ENCODE results near the gene PPEF1.

DNA sequence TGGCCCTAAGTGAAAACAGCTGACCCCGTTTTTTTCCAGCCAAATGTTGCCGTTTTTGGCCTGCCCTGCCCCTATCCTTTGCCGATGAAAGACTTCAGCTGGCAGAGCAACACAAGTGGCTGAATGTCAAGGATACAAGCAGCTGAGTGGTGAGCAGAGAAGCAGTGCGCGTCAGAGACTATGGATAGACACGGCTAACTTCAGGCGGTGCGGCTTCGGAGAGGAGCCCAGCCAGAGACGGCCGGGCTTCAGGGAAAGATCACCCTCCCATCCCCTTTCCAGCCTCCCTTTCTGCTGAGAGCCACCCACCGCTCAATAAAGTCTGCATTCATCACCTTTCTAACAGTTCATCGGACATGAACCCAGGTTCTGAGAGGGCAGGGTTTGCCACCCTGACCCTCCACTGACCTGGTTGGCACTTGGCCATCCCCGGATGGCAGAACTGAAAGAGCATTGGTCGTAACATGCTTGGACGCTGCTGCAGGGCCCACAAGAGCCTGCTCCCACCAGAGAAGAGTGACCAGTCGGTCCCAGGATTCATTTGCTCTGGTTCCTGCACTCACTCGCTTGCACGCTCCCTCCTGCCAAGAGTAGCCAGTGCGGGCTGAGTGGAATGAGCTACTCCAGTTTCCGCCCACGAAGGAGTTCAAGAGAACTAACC, 125.8 kb downstream of the PPEF1 start:
- TF ChIP-seq RAD21 (conservative IDR thresholded peaks at IDR 0.05) (no peak), SMC3 (conservative IDR thresholded peaks at IDR 0.05; ENCODE audit: poor library complexity) (no peak)
- TF ChIP-seq, protein P1, sequence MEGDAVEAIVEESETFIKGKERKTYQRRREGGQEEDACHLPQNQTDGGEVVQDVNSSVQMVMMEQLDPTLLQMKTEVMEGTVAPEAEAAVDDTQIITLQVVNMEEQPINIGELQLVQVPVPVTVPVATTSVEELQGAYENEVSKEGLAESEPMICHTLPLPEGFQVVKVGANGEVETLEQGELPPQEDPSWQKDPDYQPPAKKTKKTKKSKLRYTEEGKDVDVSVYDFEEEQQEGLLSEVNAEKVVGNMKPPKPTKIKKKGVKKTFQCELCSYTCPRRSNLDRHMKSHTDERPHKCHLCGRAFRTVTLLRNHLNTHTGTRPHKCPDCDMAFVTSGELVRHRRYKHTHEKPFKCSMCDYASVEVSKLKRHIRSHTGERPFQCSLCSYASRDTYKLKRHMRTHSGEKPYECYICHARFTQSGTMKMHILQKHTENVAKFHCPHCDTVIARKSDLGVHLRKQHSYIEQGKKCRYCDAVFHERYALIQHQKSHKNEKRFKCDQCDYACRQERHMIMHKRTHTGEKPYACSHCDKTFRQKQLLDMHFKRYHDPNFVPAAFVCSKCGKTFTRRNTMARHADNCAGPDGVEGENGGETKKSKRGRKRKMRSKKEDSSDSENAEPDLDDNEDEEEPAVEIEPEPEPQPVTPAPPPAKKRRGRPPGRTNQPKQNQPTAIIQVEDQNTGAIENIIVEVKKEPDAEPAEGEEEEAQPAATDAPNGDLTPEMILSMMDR (IDR thresholded peaks at IDR 0.05; ENCODE audit: poor library complexity, severe bottlenecking): no peak
